GM21737 (cell line): ENCODE data around the gene GIPC2.

Source experiments
- ATAC-seq: cut with Tn5 transposase; IDR thresholded peaks from one replicate; pipeline ENCODE4 v1.9.1; 2021; ENCODE audit warnings: mild to moderate bottlenecking, moderate library complexity; ENCODE audit not compliant: unreplicated experiment

GIPC2 gene

GRCh38 chr1:78141531-78142231 is 95.9 kb downstream of the GIPC2 start:
- ATAC-seq: no peak

- no peak for ATAC-seq
Measured at GRCh38 chr1:78142736-78143135, 97.0 kb downstream of the GIPC2 start.

GRCh38 chr1:78143152-78143551 is 97.4 kb downstream of the GIPC2 start:
- peak; percentile 86 for ATAC-seq

GRCh38 chr1:78143673-78144072 is 97.9 kb downstream of the GIPC2 start:
- ATAC-seq: peak; percentile 12

- ATAC-seq: peak; percentile 62
Measured at GRCh38 chr1:78145105-78145580, 99.4 kb downstream of the GIPC2 start.

- no peak for ATAC-seq
Measured at GRCh38 chr1:78146205-78146771, 100.5 kb downstream of the GIPC2 start.

- ATAC-seq: no peak
Measured at GRCh38 chr1:78147031-78147430, 101.3 kb downstream of the GIPC2 start.

- ATAC-seq: no peak
Measured at GRCh38 chr1:78153092-78153736, 107.4 kb downstream of the GIPC2 start.

GRCh38 chr1:78155121-78155520 is 109.4 kb downstream of the GIPC2 start:
- ATAC-seq: no peak

GRCh38 chr1:78156805-78157521 is 111.2 kb downstream of the GIPC2 start:
- no peak for ATAC-seq

GRCh38 chr1:78165816-78166215 is 120.0 kb downstream of the GIPC2 start:
- no peak for ATAC-seq

GRCh38 chr1:78168306-78168705 is 122.5 kb downstream of the GIPC2 start:
- no peak for ATAC-seq

- ATAC-seq: no peak
Measured at GRCh38 chr1:78170859-78171258, 125.1 kb downstream of the GIPC2 start.

GRCh38 chr1:78171736-78172590 is 126.2 kb downstream of the GIPC2 start:
- no peak for ATAC-seq

GRCh38 chr1:78176448-78176847 is 130.7 kb downstream of the GIPC2 start:
- ATAC-seq: no peak

GRCh38 chr1:78177708-78178270 is 132.0 kb downstream of the GIPC2 start:
- ATAC-seq: no peak

- no peak for ATAC-seq
Measured at GRCh38 chr1:78178816-78179215, 133.1 kb downstream of the GIPC2 start.

GRCh38 chr1:78184460-78185072 is 138.8 kb downstream of the GIPC2 start:
- ATAC-seq: no peak
